Measurements from ENCODE around the gene MYOZ3.

The MYOZ3 gene

GRCh38 chr5:150622157-150622556 is 38.9 kb upstream of the MYOZ3 start:
- in situ Hi-C loops (cut with MboI; ENCODE audit: low sequenced_read_pairs): no loop called here
- DNase-seq (ENCODE audit: low spot score in 2 of 2): no peak
- Histone ChIP-seq H3K4me1 (peaks cover 6% of the 10 kb centered on the region), H3K4me3 (no peak overlapping the region), H3K9me3 (no peaks in the 10 kb centered on the region), H3K27me3 (ENCODE audit: low read depth) (no peaks in the 10 kb centered on the region), H3K36me3 (replicated peaks) (no peaks in the 10 kb centered on the region)

- DNase-seq (ENCODE audit: low spot score in 2 of 2): no peak
- Histone ChIP-seq H3K27me3 (ENCODE audit: low read depth) (no peaks in the 10 kb centered on the region), H3K4me1 (peaks cover 6% of the 10 kb centered on the region), H3K4me3 (no peak overlapping the region), H3K9me3 (no peaks in the 10 kb centered on the region), H3K36me3 (replicated peaks) (no peaks in the 10 kb centered on the region)
- in situ Hi-C loops (cut with MboI; ENCODE audit: low sequenced_read_pairs): no loop called here
Observed at GRCh38 chr5:150623152-150623877, 37.7 kb upstream of the MYOZ3 start.

- H3K4me1 ChIP-seq: peaks cover 6% of the 10 kb centered on the region
Observed at GRCh38 chr5:150623878-150624216, 37.2 kb upstream of the MYOZ3 start.

GRCh38 chr5:150624334-150625163 is 36.5 kb upstream of the MYOZ3 start:
- no peaks in the 10 kb centered on the region for H3K9me3 ChIP-seq
- peak in 1 of 2 experiments; percentile 56 for DNase-seq (ENCODE audit: low spot score in 2 of 2)
- no peaks in the 10 kb centered on the region for H3K36me3 ChIP-seq (replicated peaks)
- H3K4me1 ChIP-seq: peaks cover 6% of the 10 kb centered on the region
- no peaks in the 10 kb centered on the region for H3K27me3 ChIP-seq (ENCODE audit: low read depth)
- peak overlapping the region; percentile 36 for H3K4me3 ChIP-seq
- in situ Hi-C loops (cut with MboI; ENCODE audit: low sequenced_read_pairs): no loop called here

More at GRCh38 chr5:150623878-150624216, 37.2 kb upstream of the MYOZ3 start:
- no peaks in the 10 kb centered on the region for H3K9me3 ChIP-seq
- DNase-seq (ENCODE audit: low spot score in 2 of 2): no peak
- H3K27me3 ChIP-seq (ENCODE audit: low read depth): no peaks in the 10 kb centered on the region
- H3K36me3 ChIP-seq (replicated peaks): no peaks in the 10 kb centered on the region
- in situ Hi-C loops (cut with MboI; ENCODE audit: low sequenced_read_pairs): no loop called here
- no peak overlapping the region for H3K4me3 ChIP-seq

- peaks cover 6% of the 10 kb centered on the region for H3K4me1 ChIP-seq
- peak overlapping the region; percentile 36 for H3K4me3 ChIP-seq
- H3K36me3 ChIP-seq (replicated peaks): no peaks in the 10 kb centered on the region
- no peak for DNase-seq (ENCODE audit: low spot score in 2 of 2)
- H3K27me3 ChIP-seq (ENCODE audit: low read depth): no peaks in the 10 kb centered on the region
- H3K9me3 ChIP-seq: no peaks in the 10 kb centered on the region
- in situ Hi-C loops (cut with MboI; ENCODE audit: low sequenced_read_pairs): no loop called here
Observed at GRCh38 chr5:150625164-150625535, 35.9 kb upstream of the MYOZ3 start.

GRCh38 chr5:150625831-150626746 is 35.0 kb upstream of the MYOZ3 start:
- peaks cover 6% of the 10 kb centered on the region; the same call in 1 of the 2 replicates for H3K4me1 ChIP-seq
- H3K36me3 ChIP-seq (replicated peaks): no peaks in the 10 kb centered on the region
- no peak overlapping the region for H3K4me3 ChIP-seq
- in situ Hi-C loops (cut with MboI; ENCODE audit: low sequenced_read_pairs): no loop called here
- DNase-seq (ENCODE audit: low spot score in 2 of 2): no peak
- no peaks in the 10 kb centered on the region for H3K9me3 ChIP-seq
- H3K27me3 ChIP-seq (ENCODE audit: low read depth): no peaks in the 10 kb centered on the region

GRCh38 chr5:150626853-150627276 is 34.2 kb upstream of the MYOZ3 start:
- no peaks in the 10 kb centered on the region for H3K9me3 ChIP-seq
- H3K27me3 ChIP-seq (ENCODE audit: low read depth): no peaks in the 10 kb centered on the region
- H3K4me1 ChIP-seq: peaks cover 6% of the 10 kb centered on the region; the same call in 1 of the 2 replicates
- H3K36me3 ChIP-seq (replicated peaks): no peaks in the 10 kb centered on the region
- in situ Hi-C loops (cut with MboI; ENCODE audit: low sequenced_read_pairs): no loop called here
- no peak overlapping the region for H3K4me3 ChIP-seq
- DNase-seq (ENCODE audit: low spot score in 2 of 2): no peak

- no peak overlapping the region for H3K4me3 ChIP-seq
- H3K36me3 ChIP-seq (replicated peaks): no peaks in the 10 kb centered on the region
- no peaks in the 10 kb centered on the region for H3K9me3 ChIP-seq
- H3K27me3 ChIP-seq (ENCODE audit: low read depth): no peaks in the 10 kb centered on the region
- H3K4me1 ChIP-seq: peaks cover 6% of the 10 kb centered on the region; the same call in 1 of the 2 replicates
- DNase-seq (ENCODE audit: low spot score in 2 of 2): no peak
- in situ Hi-C loops (cut with MboI; ENCODE audit: low sequenced_read_pairs): no loop called here
Observed at GRCh38 chr5:150627731-150628545, 33.1 kb upstream of the MYOZ3 start.

GRCh38 chr5:150628936-150629485 is 32.0 kb upstream of the MYOZ3 start:
- Histone ChIP-seq H3K4me3 (no peak overlapping the region), H3K4me1 (peaks cover 6% of the 10 kb centered on the region; the same call in 1 of the 2 replicates), H3K9me3 (no peaks in the 10 kb centered on the region), H3K36me3 (replicated peaks) (no peaks in the 10 kb centered on the region), H3K27me3 (ENCODE audit: low read depth) (no peaks in the 10 kb centered on the region)
- DNase-seq (ENCODE audit: low spot score in 2 of 2): no peak
- in situ Hi-C loops (cut with MboI; ENCODE audit: low sequenced_read_pairs): no loop called here

- no peak for DNase-seq (ENCODE audit: low spot score in 2 of 2)
- in situ Hi-C loops (cut with MboI; ENCODE audit: low sequenced_read_pairs): no loop called here
- H3K36me3 ChIP-seq (replicated peaks): no peaks in the 10 kb centered on the region
- no peaks in the 10 kb centered on the region for H3K27me3 ChIP-seq (ENCODE audit: low read depth)
- no peak overlapping the region for H3K4me3 ChIP-seq
- H3K9me3 ChIP-seq: no peaks in the 10 kb centered on the region
- H3K4me1 ChIP-seq: peaks cover 3% of the 10 kb centered on the region; the same call in 1 of the 2 replicates
Observed at GRCh38 chr5:150630016-150630415, 31.0 kb upstream of the MYOZ3 start.

GRCh38 chr5:150630461-150631325 is 30.4 kb upstream of the MYOZ3 start:
- Histone ChIP-seq H3K9me3 (no peaks in the 10 kb centered on the region), H3K4me1 (no peaks in the 10 kb centered on the region), H3K27me3 (ENCODE audit: low read depth) (no peaks in the 10 kb centered on the region), H3K36me3 (replicated peaks) (no peaks in the 10 kb centered on the region), H3K4me3 (no peak overlapping the region)
- no peak for DNase-seq (ENCODE audit: low spot score in 2 of 2)
- in situ Hi-C loops (cut with MboI; ENCODE audit: low sequenced_read_pairs): no loop called here

- Histone ChIP-seq H3K4me1 (no peaks in the 10 kb centered on the region), H3K36me3 (replicated peaks) (no peaks in the 10 kb centered on the region), H3K27me3 (ENCODE audit: low read depth) (no peaks in the 10 kb centered on the region), H3K4me3 (no peak overlapping the region), H3K9me3 (no peaks in the 10 kb centered on the region)
- in situ Hi-C loops (cut with MboI; ENCODE audit: low sequenced_read_pairs): no loop called here
- no peak for DNase-seq (ENCODE audit: low spot score in 2 of 2)
Observed at GRCh38 chr5:150631326-150631701, 29.7 kb upstream of the MYOZ3 start.
